DMS53 treated with DMSO at 0.1 percent for 48 hours (cell line): Measurements from ENCODE around the gene GHSR.
A peak's percentile ranks its signal among the peaks of the same experiment; 100 is the strongest.

Experiments used
- DNase-seq: peaks from one replicate; lab custom pipeline; 2025; ENCODE audit not compliant: unreplicated experiment; lab: John Stamatoyannopoulos, UW

GHSR gene, protein sequence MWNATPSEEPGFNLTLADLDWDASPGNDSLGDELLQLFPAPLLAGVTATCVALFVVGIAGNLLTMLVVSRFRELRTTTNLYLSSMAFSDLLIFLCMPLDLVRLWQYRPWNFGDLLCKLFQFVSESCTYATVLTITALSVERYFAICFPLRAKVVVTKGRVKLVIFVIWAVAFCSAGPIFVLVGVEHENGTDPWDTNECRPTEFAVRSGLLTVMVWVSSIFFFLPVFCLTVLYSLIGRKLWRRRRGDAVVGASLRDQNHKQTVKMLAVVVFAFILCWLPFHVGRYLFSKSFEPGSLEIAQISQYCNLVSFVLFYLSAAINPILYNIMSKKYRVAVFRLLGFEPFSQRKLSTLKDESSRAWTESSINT

DNA sequence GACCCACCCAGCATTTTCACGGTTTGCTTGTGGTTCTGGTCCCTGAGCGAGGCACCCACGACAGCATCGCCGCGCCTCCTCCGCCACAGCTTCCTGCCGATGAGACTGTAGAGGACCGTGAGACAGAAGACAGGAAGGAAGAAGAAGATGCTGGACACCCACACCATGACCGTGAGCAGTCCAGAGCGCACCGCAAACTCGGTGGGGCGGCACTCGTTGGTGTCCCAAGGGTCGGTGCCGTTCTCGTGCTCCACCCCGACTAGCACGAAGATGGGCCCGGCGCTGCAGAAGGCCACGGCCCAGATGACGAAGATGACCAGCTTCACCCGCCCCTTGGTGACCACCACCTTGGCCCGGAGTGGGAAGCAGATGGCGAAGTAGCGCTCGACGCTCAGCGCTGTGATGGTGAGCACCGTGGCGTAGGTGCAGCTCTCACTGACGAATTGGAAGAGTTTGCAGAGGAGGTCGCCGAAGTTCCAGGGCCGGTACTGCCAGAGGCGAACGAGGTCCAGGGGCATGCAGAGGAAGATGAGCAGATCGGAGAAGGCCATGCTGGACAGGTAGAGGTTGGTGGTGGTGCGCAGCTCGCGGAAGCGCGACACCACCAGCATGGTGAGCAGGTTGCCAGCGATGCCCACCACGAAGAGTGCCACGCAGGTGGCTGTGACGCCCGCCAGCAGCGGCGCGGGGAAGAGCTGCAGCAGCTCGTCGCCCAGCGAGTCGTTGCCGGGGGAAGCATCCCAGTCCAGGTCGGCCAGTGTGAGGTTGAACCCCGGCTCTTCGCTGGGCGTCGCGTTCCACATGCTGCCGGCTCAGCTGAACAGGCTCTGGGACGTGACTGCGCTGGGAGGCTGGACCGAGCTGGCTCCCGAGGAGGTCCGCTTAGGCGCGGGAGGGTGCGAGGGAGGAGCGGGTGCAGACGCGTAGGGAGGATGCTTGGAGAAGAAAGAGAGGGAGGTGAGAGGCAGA lies at the start of gene GHSR:
Gene GHSR (minus strand): TSS at position 846 of the 969 bp plus-strand sequence. CDS start 43 bp downstream, at position 803.
- no peak for DNase-seq

DNA sequence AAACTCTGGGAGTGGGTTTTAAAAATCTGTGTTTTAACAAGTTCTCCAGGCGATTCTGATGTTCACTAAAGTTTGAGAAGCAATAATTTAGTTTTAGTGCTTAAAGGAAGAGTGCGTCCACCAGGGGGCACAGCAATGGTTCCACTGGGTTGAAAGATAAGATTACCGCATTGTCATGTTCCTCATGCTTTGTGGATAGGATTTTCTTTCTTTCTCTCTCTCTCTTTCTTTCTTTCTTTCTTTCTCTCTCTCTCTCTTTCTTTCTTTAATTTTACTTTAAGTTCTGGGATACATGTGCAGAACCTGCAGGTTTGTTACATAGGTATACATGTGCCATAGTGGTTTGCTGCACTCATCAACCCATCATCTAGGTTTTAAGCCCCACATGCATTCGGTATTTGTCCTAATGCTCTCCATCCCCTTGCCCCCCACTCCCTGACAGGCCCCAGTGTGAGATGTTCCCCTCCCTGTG lies 42.0 kb upstream of the GHSR start:
- DNase-seq: peak; percentile 33

DNA sequence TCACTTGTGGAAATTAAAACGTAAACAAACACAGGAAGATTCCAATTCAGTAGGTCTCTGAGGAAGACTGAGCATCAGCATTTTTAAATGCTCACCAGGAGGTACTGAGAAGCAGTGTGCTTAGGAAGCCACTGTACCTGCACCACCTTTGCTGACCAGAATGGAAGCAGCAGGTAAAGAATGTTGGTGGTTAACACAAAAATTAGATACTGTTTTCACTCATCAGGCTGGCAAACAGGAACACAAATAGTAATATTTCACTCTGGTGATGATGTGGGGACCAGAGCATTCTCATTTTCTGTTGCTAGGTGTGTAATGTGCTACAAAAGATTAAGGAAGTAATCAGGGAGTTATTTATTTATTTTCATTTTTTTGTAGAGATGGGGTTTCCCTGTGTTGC lies 29.9 kb upstream of the GHSR start:
- no peak for DNase-seq

DNA sequence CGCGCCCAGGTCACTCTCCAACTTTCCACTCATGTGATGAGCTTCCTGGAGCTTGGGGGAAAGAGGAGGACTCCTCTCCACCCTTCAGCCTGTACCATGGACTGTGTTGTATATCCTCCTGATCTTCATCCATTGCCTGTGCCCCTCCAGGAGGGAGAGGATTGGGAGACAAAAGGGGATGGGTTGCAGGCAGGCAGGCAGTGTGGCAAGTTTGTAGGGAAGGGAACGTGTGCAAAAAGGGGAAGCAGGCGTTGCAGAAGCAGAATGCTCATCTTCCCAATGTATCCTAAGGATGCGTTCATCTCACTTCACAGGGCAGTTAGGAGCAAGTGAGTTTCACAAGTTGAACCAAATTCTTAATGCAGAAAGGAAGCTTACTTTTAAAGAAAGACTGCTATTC lies 28.1 kb upstream of the GHSR start:
- DNase-seq: no peak

DNA sequence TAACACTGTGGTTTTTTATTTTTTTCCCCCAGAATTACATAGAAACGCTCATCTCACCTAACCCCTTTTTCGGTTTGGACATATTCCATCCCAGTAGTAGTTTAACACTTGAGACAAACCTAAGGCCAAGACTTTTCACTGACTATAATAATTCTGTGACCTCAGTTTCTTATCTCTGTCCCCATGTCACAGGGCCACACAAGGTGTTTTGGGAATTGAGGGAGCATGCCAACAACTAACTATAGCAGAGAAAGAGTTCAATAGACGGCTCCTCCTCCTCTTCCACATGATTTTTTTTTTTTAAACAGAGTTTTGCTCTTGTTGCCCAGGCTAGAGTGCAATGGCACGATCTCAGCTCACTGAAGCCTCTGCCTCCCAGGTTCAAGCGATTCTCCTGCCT lies 27.4 kb upstream of the GHSR start:
- no peak for DNase-seq

DNA sequence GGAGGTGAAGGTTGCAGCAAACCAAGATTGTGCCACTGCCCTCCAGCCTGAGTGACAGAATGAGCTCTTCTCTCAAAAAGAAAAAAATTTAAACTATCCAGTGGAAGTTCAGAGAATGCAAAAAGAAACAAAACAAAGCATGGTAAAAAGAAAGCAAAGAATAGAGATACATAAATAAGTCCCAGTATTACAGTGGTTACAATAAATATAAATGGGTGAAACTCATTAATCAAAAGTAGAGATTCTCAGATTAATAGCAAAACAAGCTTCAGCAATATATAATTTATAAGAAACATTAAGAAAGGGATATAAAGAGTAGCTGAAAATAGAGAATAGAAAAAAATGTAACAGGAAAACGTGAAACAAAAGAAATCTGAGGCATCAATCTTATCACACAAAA lies 23.6 kb upstream of the GHSR start:
- no peak for DNase-seq

DNA sequence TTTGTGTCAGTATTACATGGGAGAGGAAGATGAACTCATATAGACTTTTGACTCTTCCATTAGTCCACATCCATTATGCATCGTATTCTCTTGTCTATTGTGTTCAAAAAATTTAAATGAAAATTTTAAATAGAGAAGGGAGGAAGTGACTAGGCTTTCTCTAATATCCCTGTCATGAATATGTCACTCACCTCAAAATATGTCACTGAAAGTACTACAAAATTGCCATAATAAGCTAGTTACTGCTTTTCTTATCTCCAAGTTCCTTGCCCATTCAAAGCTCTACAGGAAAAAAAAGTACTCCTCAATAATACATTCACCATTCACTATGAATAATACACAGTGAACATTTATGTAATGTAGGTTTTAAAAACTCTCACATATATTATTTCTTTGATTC lies 22.3 kb upstream of the GHSR start:
- no peak for DNase-seq

DNA sequence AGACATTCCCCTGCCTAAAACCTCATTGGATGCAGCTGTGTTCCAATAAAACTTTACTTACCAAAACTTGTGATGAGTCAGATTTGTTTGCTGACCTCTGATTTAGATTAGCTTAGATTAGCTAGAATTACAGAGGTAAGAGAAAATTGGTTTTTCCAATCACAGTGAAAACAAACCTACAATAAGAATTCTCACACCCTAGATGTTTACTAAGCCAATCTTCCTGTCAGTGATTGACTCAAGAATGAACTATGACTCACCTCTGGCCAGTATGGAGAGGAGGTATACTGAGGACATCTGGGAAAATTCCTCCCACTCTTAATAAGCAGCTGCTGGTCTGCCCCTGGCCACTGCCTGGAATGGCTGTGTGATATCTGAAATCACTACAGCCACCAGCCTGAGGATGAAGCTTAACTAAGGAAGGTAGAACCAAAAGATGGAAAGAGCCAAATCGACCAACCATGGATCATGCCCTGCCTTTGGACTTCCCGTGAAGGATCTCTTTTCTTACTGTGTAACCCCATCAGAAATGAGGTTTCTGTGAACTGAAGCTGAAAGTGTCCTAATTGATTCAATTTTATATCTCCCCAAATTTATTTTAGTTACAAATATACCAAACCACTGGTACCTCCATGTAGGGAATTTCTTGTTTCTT lies 19.0 kb upstream of the GHSR start:
- no peak for DNase-seq

DNA sequence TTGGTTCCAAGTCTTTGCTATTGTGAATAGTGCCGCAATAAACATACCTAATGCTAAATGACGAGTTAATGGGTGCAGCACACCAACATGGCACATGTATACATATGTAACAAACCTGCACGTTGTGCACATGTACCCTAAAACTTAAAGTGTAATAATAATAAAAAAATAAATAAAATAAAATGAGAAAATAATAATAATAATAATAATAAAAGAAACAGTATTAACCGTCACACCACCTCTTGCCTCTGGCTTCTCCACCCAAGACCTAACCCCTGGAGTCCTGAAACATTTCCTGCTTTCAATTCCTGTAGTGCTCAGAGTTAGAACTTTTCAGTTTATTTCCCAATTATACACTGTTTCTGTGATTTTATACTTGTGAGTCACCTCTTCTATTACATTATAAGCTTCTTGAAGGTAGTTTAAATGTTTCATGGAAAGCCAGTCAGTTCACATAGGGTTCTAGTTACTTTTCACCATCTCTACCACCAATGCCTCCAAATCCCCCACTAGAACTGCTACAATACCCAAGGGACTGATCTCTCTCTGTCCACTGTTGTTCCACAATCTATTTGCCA lies 18.4 kb upstream of the GHSR start:
- DNase-seq: no peak

DNA sequence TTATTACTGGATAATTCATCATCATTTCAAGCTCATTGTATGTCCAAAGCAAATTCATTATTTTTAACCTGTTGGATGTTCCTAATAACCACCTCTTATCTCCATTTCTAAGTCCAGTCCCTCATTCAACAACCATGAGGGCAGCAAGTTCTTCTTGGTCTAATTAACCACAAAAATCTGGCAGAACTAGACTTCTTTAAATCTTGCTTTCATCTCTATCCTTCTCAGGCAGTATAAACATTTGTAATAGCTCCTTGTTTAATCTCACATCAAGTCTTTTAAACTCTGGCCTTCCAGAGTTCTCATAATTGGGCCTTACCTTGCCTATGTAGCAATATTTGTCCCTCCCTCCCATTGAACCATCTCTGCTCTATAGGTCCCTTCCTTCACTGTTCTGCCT lies 17.0 kb upstream of the GHSR start:
- no peak for DNase-seq

DNA sequence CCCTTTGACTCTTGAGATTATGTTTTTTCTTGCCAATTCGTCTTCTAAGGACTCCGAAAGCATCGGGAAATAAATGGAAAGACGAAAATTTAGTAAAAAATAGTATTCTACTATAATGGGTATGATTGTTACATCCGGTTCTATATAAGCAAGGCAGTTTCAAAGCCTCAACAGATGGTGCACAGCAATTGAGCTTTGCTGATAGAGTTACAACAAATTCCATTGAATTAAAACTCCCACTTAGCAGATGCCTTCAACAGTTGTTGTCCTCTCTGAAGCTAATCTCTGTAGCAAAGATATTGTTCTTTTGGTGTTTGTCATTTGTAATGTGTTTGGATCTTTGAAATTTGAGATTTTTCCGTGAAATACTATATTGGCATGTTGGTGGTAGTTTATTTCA lies 16.1 kb upstream of the GHSR start:
- no peak for DNase-seq

DNA sequence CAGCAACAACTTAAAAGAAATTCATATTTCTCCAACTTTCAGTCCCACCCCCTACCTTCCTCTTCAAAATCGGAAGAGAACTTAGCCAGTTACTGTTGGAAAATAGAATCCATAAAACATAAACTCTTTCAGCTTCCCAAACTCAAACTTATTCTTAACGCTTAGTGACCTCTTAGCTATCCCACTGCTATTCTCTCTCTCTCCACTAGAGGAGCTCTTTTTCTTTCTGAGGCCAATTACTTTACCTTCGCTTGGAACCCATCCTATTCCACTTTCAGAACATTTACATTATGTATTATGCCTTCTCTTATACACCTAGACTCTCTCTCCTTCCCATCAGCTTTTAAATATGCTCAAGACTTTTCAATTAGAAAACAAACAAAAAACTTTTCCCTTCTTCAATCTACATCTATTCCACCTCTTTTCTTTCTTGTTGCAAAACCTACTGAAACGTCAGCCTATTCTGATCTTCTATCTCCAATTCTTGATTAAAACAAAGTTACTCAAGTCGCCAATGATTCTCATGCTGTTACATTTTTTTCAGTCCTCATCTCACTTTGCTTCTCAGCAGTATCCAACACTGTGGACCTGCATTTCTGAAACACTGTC lies 13.4 kb upstream of the GHSR start:
- peak; percentile 49 for DNase-seq

DNA sequence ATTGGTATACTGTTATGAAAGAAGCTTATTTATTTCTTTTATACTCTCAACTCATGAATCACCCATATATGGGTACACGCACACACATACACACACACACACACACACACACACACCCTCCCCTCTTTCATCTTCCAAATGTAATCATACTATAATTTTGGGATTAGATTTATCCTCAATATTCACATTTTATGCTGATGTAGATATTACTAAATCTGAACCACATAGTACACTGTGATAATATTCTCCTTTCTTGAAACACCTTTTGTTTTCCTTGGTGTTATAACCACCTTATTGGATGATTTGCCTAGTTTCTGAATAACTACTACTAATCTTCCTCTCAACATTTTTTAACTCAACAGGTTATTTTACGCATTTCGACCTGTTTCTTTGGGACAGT lies 8.1 kb upstream of the GHSR start:
- no peak for DNase-seq

DNA sequence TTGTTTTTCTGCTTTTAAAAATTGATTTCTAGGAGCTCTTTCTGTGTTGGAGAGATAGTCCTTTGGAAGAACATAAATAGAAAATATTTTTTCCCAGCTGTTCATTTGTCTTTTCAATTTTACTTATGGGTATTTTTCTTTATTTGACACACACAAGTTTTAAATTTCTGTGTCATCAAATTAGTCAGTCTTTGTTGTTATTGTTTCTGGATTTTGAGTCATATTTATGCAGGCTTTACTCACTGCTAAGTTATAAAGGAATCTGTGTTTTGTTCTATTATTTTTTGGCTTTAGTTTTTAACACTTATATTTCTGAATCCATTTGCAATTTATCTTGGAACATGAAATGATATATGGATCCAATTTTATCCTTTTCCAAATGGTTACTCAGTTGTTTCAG lies 5.9 kb upstream of the GHSR start:
- DNase-seq: no peak

DNA sequence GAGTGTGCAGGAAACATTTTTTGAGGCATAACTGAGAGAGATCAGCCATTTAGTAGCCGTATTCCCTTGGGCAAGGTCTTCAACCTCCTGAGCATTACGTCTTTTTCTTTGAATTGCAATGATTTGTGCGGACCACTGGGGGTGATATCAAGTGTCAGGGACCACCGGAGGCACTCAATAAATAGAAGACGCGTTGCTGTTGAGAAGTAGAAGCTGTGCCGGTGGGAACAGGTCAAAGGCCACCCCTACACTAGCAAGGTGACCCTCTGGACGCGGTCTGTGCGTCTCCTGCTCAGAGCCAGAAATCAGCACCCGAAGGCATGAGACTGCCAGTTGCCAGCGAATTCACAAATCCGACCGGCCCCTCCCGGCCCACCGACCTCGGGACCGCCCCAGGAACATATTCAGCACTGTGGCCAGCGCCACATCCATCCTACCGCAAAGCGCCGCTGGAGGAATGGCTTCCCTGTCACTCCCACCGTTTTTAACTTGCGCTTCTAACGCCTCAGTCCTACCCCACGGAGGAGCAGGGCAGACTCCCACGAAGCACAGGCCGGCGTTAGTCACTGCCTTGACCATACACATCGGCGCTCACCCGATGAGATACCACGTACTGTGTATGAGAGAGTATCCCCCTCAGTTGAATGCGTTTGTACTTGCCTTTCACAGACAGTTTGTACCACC lies 1.4 kb upstream of the GHSR start:
- DNase-seq: no peak

DNA sequence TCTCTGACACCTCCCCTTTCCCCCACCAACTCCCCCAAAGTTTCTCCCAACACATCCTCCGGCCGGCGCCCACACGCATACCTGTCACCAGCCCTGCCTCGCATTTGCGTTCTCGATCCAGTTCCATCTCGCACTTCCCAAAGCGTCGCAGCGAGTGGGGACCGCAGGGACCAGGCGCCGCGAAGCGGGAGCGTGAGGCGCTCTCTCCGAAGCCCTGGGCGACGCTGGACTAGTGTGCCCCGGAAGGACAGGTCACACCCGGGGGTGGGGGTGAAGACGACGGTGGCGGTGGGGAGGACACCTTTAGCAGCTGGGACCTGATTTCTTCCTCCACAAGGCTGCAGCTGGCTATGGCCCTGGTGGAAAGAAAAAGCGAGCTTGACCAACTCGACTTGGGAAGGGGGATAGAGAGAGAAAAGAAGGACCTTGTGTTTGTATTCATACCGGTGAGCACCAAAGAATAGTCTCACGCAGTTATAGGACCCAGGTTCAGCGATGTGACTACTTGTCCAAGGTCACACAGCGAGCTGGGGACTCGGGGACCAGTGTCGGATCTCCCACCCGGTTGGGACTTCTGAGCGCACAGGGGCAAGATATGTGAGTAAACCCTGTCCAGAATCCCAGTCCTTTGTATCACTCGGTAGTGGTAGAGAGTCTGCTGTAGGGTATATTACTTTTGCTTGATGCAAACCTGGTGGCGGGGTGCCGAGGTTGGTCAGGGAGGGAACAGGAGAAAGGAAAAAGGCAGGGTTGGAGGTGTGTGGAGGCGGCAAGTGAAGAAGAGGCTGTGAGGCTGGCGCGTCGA lies 607 bp upstream of the GHSR start:
- no peak for DNase-seq

DNA sequence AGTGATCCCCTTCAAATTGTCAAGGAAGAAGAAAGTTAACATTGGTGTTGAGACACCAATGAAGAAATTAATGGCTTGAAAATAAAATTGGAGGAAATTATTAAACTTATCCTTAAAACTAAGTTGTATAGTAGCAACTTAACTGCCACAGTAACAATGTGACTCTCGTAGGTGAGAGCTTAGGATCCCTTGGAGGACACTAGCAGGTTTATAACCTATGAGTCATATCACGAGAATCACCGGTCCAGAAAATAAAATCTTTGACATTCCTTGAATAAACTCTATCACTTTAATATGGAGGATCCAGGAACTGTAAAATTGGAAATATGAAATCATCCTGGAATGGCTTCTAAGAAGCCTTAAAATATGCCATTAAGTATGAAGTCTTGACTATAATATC lies 2.1 kb downstream of the GHSR start:
- DNase-seq: no peak

DNA sequence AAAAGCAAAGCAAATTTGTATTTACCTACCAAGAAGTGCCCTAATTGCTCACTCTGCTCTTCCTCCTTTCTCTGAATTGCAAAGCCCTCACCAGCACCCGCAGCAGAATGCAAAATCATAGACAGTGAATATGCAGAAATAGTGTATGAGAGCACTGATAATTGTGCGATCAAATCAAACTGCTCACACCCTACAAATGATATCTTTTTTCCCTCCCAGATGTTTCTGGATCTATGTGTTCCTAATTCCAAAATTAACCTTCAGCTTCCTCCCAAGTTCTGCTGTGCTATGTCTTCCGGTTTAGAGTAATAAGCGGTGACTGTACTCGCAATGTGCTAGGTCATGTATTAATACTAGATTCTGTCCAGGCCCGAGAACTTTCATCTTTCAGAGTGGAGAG lies 3.4 kb downstream of the GHSR start:
- DNase-seq: no peak

DNA sequence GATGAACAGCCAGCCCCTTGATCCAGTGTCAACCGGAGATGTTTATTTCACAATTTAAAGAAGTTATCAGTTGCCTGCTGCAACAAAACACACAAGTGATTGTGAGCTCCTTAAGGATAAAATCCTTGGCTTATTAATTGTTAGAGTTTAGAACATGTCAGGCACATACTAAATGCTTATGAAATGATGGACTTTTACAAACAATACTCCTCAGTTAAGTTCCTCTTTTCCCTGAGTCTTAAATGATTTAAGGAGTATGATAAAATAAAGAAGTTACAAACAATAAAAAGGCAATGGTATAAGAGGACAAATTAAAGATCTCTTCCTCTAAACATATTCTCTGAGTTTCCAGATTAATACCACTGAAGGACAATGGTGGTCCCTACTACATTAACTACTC lies 5.7 kb downstream of the GHSR start:
- DNase-seq: no peak
